Stimulated activated CD4-positive, alpha-beta T cell treated with anti-CD3 and anti-CD28 coated beads, Interleukin-4, amount 100 ng/mL, for 48 hours (primary cell): ENCODE results near the gene RAD51AP2.
"Not testable (repeated sequence)": the region's sequence is repeated elsewhere in the genome, so short reads cannot be mapped to it uniquely, and the experiment has no call there.

Experiments
- DNase-seq, 2 donors: peaks; one replicate each; pipeline ENCODE4 v3.0.0-alpha.2; 2020; ENCODE audit warnings: low read depth in 2 of 2

RAD51AP2 gene

DNA sequence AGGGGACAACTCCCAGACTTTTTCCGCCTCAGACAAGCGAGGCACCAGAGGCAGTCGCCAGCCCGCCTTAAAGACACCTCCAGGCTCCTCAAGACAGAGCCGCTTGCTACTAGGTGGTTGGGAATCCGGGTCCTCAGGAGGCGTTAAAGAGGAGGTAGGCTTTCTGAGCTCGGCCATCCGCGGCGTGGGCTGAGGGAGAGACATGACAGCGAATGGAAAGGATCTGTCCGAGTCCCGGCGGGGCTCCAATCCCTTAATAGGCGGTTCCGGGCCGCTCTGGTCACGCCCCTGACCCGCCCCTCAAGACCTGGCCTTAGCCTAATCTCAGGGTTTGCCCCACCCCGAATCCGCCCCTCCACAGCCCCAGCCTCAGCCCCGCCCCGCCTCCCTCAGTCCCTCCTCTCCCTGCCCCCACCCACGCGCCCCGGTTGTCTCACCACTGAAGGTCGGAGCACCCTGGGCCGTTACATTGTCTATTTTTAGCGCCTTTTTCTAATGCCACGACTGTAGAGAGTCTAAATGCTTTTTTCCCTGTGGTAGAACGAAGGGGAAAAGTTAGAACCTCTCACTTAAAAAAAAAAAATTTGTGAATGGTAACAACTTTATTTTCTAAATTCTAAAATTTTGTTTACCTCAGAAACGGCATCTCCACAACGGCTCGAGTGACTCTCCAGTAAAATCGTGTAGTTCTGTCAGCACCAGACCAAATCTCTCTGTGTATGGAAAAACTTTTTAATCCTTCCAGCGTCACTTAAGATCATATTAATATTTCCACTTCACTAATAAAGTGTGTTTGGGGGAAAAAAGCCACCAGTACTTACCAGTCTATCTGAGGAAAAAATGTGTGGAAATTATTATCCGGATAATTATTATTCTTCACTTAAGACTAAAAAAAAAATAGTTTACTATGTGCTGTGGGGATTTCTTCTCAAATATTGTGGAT, at the start of gene RAD51AP2:
Gene RAD51AP2, minus strand, starts transcription at position 229 of the 943 bp plus-strand sequence. Its CDS starts 25 bp downstream, at position 204.
- peak; percentile 9 to 45 for DNase-seq

DNA sequence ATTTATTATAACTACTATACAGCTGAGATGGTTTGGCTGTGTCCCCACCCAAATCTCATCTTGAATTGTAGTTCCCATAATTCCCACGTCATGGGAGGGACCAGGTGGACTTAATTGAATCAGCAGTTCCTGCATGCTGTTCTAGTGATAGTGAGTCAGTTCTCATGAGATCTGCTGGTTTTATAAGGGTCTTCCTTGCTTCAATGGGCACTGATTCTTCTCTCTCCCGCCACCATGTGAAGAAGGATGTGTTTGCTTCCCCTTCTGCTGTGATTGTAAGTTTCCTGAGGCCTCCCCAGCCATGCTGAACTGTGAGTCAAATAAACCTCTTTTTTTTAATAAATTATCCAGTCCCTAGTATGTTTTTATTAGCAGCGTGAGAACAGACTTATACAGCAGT, 47.5 kb upstream of the RAD51AP2 start:
- DNase-seq, result not testable (repeated sequence)

DNA sequence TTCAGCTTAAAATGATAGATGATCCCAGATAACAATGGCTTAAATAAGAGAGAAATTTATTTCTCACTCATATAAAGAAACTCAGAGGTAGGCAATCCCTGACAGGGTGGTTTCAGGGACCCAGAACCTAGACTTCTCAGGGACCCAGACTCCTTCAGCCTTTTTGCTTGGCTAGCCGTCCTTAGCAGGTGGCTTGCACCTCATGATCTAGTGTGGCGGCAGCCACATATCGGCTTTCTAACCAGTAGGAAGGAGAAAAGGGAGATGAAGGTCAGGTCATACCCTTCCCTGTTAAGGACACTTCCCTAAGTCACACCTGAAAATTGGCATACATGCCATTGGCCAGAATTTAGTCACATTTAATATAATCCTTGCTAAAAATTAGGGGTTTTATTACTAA, 40.6 kb upstream of the RAD51AP2 start:
- DNase-seq, result no peak

DNA sequence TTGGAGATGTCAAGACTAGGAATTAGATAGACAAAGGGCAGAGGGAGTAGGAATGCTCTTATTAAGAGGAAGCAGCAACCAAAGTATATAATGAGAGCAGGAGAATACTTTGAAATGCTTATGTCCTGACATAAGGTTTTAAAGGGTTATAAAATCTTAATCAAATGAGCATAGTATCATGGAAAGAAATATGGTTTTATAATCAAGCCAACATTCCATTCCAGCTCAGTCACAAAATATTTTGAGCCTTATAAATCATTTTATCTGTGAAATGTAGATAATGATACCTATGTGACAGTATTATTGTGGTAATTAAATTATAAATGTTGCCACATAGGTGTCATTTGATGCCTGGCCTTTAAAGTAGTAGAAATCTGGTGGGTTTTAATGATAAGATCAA, 39.8 kb upstream of the RAD51AP2 start:
- DNase-seq, result no peak

DNA sequence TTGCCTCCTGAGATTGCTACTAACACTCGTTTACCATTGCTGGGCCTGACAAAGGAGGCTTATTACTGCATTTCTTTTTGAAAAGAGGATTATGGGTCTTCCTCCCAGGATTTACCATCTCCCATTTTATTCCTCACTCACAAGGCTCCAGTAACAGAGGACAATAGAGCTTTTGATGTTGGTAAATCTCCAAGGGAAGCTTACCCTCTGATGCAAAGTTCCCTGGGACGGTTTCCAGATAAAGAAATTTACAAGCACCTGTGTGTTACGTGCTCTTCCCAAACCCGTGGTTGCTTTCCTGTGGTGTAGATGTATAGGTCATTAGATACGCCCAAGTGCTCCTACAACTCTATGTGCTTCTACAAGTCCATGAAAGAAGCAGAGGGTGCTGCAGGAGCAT, 39.4 kb upstream of the RAD51AP2 start:
- DNase-seq, result no peak

DNA sequence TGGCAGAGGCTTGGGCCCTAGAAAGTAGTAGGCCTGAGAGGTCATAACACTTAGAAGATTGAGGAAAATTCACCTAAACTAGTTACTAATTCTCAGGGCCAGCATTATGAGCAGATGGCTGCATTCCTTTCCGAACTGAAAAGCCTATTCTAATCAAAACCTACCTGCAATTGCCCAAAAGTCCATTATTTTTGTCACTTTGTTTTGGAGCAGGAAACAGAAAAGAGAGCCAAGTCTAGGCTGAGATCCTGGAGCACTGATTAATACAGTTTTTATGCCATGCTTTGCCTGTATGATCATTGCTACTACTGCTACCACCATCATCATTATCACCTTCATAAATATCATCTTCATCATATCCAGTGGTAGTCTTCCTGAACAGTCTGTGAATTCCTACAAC, 36.9 kb upstream of the RAD51AP2 start:
- no peak for DNase-seq

DNA sequence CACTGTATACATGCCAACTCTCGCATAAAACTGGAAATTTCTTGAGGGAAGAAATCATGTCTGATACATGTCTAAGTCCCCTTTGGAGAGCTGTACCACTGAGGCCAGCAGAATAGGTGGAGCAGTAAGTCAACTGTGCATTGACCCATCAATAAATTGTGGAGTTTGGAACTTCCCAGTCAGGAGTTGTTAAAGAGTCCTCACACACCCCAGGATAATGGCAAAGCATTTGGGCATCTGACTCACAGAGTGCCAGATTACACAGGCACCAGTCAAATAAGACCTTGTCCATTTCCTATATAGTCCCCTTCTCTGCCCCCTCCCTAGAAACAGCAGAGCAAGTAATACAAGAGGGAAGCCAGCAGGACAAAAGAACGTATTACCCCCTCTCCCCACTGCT, 32.7 kb upstream of the RAD51AP2 start:
- DNase-seq, result no peak

DNA sequence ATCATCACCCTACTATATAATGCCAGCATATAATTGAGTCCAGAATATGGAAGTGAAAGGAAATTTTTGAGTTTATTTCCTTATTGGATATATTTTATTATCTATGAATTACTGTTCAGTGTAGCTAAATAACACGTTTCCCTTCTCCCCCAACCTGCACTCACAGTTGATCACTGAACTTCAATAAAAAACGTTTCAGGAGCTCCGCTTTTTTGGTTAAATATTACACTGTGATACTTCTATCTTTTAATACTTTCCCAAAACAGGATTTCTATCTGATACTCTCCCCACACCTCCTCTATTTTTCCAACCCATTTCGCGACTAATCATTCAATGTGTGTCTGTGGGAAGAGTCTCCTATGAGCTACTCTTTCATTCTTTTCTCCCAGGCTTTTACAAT, 29.5 kb upstream of the RAD51AP2 start:
- DNase-seq, result no peak

DNA sequence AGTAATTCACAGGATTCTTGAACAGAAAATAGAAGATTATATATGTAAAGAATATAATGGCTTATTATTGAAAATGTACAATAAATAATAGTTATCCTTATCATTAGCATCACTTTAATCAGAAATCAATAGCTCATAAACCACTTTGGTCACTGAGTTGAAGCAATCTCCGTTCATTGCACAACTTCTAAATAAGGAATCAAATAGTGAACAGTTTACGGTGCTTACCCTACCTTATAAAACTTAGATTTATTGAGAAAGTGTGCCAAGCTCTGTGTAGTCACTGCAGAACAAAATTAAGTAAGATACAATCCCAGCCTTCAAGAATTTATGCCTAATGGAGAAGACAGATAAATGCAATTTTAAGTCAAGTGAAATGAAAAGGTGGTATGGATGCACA, 29.0 kb upstream of the RAD51AP2 start:
- DNase-seq, result no peak

DNA sequence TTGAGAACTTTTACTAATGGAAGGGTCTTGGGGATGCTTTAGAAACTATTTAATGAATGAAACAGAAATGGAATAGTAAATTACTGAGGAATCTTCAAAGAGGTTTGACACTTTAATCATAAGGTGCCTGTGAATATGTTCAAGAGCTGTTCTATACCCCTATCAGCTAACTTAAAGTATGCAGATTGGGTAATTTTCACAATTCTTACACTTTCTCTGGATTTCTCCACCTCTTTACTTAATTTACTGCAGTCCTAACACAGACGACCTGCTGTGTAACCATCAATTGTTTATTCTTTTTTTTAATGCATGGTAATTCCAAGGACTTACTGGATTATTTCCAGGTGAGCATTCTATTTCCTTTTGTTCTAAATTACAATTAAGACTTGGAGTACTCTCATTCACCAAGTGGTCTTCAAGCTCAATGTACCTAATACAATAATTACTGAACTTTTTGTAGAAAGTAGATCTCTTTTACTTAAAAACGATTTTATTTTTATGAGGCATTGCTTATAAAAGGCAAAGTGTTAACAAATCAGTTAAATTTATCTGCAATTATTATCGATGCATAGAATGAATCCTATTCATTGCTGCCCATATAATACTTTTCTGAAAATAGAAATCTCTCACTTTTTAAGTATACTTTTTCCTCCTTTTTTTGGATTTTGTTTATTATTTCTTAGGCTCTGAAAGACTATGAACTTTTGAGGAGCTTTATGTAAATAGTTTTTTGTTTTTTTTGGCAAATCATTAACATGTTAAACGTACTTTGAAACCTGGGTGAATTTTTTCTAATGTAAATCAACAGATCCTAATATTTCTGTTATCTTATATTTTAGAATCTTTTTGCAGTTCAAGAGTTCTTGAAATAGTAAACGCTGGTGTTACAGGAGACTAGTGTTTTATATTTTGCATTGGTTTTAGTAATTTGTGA, 27.7 kb upstream of the RAD51AP2 start:
- no peak for DNase-seq

DNA sequence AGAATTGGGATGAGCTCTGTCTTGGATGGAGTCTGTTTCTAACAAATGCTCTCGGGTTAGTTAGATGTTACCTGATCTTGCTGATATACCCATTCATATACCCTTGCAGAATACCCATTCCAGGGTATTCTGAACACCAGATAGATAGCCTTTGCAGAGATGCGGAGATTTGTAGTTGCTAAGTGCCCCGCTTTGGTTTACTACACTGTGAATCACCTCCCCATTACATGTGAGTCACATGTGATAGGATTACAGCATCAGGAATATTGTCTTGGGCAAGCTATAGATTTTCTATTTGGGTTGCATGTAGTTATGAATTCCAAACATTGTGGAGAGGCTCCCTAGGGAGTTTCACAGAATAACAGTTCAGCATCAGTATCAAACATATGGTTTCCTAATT, 26.0 kb upstream of the RAD51AP2 start:
- no peak for DNase-seq

DNA sequence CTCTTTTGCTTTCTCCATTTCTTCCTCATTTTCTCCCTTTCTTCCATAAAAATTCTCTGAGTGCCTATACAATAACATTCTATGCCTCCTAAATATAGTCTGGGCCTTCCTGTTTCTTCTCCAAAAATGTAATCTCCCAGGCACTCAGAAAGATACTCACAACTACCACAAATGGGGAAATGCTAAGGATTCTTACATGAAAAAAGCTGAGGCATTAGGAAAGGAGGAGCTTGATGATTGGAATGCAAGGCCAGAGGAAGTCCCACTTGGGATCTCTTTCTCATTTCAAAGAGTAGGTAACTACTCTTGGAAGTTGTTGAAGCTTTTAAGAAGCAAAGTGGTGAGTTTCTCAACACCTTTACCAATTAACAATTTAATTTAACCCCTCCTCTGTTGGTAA, 25.6 kb upstream of the RAD51AP2 start:
- no peak for DNase-seq

DNA sequence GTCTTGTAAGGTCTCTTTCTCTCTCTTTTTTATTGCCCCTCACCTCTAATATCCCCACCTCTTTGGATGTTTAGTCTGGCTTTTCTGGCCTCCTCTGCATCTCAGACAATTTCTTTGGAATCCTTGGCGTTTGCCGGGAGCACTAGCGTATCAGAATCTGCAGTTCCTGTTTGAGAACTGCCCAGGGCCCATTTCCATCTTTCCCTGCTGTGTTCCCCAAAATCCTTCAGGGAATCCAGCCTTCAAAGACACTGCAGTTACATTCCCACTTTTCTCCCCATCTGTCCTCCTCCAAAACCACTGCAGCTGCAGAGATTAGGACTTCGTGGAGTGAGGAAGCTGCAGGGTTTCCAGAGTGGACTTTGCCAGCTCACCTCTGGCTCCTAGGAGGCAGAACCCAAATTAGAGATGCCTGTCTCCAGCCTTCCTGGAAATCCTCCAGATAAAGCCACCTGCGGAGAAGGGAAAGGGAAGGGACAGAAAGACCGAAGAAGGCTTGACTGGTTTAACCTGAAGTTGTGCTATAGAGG, 25.0 kb upstream of the RAD51AP2 start:
- no peak for DNase-seq

DNA sequence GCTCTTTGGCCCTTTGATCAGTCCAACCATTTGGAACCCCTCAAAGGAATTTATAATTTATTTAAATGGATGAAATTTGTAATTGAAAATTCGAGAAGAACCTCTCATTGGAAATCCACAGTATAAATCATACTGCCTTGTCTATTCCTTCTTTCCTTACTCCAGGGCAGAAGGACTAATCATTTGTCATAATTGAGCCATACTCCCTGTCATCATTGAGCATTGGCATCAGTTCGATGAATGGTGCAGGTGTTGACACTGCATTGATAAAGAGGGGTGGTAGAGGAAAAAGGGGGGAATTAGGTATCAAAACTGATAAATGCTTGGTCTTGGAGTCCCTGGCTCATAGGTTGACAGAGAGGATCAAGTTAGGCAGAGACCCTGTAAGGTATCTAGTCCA, 24.2 kb upstream of the RAD51AP2 start:
- DNase-seq, result no peak

DNA sequence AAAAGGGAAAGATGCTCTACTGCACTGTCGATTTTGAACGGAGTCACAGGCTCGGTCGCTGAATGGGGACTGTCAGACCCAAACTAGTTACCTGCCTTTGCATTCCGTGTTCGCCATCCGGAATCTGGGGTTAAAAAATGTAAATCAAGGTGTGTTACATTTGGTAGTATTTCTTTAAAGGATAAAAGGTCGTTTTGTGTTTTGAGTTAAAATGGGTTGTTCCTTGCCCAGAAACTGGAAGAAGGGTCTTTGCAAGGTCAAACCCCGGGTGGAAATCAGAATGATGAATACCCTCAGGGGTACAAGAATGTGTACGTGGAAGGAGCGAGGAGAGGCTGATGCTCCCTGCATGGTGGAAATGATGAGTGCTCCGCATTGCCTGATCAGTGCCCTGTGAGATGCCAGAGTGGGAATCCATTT, 23.3 kb upstream of the RAD51AP2 start:
- no peak for DNase-seq

DNA sequence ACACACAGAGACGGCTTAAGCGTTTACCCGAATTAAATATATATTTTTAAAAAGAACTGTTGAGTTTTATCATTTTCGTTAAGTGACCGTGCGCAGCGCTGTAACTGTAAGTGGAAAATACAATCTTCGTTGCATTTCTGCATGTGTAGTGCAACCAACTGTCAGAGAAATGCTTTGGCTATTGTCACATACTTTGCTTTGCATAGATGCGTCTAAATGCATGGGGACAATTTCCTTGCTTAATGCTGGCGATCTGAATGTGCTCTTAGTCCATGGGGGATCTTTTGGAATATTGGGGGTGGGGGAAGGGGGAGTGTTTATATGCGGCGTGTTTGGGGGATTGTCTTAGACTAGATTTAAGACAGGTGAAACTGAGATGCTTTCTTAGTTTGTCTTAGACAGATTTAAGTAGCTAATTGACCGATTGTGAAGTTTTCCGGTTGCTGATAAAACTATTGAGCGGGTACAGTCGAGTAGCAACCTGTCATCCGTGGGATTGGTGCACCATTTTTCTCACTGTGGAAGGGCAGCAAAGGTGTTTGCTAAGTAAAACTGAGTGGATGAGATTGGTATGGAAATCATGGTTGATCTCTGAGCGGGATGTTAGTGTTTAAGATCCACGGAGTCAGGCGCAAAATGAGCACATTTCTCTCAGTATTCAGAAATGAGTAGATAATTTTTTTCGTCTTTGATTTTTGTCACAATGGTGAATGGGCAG, 22.7 kb upstream of the RAD51AP2 start:
- DNase-seq, result no peak

DNA sequence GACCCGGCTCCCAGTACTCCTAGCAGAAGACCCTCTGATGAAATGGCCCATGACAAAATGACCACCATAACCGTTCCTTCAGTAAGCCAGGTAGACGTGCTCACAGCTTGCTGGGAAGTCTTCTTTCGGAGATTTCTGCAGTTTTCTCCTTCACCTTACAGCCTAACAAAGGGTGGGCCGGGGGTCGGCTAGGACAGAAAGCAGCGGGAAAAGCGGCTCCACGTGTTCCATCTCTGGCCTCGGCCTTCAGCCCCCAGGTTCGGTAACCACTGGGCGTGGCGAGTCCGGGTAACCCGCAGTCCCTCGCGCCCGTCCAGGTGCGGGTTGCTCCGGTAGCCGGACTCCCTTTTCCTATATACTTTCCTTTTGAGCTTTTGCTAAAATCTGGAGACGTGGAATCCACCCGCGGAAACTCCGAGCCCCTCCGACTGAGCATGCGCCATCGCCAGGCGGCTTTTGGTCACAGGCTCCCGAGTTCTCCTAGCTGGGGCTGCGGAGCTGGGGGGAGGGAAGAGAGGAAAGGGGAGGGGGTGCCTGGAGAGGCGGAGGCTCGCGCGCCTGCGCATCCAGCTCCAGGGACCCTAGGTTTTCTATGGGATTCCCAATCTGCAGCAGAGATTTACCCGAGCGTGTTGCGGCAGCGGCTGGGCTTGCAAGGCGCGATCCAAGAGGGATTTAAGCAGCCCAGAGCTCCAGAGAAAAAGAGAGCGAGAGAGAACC, 22.0 kb upstream of the RAD51AP2 start, which contains the start of gene VSNL1:
Gene VSNL1, plus strand, starts transcription at position 604 of the 720 bp plus-strand sequence. CDS start 51,379 bp downstream, outside the sequence.
- no peak for DNase-seq

DNA sequence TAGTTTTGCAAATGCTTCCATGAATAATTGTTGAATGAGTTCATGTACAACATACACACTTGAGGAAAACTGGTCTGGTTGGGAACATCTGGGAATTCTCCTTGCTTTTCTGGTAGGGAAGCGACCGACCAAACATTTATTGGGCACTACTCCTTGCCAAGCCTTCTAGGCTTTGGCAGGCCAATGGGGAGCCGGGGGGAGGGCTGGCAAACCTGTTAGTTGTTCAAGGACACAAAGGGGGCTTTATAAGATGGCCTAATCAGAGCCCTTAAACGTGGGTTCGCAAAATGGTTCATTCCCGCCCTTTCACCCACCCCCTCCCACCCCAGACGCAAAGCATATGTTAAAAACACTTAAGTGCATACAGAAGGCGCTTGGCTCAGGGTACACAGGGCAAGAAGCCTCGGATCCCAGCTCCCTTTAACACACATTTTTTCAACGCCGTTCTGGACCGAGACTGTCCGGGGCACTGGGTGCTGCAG, 21.4 kb upstream of the RAD51AP2 start:
- no peak for DNase-seq

DNA sequence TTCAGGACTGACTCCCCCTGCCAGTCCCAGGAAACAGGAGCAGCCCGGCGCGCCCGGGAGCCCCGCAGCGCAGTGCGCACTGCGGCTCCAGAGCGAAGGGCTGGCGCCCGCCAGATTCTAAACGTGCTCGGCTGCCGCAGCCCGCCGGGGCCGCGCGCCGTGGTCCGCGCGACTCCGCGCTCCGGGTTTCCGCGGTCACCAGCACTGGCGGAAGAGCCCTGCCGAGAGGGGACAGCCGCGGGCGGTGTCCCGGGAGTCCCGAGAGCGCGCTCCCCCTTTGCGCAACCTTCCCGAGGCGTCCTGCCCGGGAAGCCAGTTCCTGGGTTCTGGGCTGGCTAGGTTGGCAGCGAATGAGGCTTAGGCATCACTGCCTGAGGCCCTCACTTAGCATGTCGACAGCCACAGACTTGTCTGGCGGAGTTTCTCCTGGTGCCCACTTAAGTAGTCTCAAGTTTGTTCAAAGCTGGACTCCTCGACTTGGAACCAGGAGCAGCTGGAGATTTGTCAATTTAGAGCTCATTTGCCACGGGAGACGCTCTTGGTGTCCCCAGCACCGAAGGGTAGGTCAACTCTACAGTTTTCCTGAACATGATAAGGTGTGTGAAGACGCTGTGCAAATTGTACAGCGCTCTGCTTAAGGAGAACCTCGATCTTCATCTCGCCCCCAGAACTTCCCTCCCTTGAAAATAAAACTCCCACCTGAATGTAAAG, 20.8 kb upstream of the RAD51AP2 start:
- DNase-seq, result no peak
